RCC 7860 (cell line): ENCODE measurements around the gene DGLUCY.
A peak's percentile ranks its signal among the peaks of the same experiment; 100 is the strongest.
"Not testable (repeated sequence)": the region's sequence is repeated elsewhere in the genome, so short reads cannot be mapped to it uniquely, and the experiment has no call there.

ENCODE experiments used
- DNase-seq: peaks from one replicate; pipeline ENCODE4 v3.0.0-alpha.2; 2015; ENCODE audit warnings: low spot score
- FAIRE-seq: peaks from 2 replicates; lab custom pipeline; 2012; peaks lifted over from hg19 to GRCh38; lab: Jason Lieb, UNC

DGLUCY gene

GRCh38 chr14:91159906-91160305 is 46.0 kb downstream of the DGLUCY start:
- FAIRE-seq, result no peak
- DNase-seq, result no peak

GRCh38 chr14:91163316-91163715 is 49.4 kb downstream of the DGLUCY start:
- no peak for FAIRE-seq
- no peak for DNase-seq

GRCh38 chr14:91164676-91165075 is 50.8 kb downstream of the DGLUCY start:
- DNase-seq (no peak), FAIRE-seq (no peak)

- no peak for DNase-seq
- FAIRE-seq, result no peak
Measured at GRCh38 chr14:91167380-91167770, 53.5 kb downstream of the DGLUCY start.

DNA sequence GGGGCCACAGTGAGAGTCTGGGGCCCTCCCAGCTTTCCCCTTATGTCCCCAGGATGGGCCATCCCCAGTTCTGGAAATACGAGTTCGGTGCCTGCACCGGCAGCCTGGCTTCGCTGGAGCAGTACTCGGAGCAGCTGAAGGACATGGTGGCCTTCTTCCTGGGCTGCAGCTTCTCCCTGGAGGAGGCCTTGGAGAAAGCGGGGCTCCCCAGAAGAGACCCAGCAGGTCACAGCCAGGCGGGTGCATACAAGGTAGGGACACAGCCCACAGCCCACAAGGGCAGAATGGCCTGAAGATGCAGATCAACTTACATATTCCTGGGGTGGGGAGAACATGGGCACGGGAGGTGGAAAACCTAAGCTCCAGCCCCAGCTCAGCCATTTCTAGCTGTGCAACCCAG is 56.1 kb downstream of the DGLUCY start:
- FAIRE-seq (no peak), DNase-seq (no peak)

DNA sequence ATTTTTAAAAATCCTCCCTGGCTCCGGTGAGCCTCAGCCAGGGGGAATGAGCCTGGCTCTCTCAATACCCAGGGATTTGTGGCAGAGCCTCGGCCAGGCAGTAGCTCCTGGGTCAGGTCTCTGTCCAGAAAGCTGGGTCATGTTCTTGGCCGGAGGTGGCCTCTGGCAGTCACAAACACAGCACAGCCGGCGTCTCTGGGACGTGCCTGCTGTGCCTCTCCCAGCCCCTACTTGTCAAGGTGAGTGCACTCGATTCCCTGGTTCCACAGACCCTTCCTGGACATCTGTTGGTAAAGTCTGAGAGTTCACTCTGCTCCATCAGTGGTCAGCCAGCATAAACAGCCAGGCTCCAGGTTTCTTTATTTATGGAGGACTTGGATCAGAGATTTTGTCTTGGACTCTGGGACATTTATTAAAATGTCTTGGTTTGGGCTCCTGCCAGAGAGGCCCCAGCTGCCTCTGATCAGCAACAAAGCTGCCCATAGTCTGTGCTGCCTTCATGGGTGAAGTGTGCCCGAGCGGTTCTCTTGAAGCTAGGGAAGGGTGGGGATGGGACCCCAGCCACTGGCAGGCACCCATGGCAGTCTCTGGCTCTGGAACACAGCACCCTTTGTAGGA is 56.7 kb downstream of the DGLUCY start:
- FAIRE-seq (no peak), DNase-seq (no peak)

DNA sequence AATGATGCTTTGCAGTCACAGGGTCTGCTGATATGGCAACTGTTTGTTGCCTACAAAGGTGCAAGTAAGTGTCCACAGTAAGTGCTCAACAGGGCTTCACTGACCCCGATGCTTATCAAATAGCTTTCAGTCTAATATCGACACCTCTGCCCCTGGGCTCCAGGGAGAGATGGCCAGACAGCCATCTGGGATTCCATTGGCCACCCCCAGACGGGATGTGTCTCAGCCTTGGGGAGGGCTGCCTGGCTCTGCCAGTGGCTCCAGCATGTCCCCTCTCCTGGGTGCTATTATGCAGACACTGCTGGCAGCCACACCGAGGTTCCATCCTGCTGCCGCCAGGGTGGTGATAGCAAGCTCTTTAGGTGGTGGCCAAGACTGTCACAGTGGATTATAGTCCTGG is 57.4 kb downstream of the DGLUCY start:
- no peak for FAIRE-seq
- DNase-seq, result no peak

DNA sequence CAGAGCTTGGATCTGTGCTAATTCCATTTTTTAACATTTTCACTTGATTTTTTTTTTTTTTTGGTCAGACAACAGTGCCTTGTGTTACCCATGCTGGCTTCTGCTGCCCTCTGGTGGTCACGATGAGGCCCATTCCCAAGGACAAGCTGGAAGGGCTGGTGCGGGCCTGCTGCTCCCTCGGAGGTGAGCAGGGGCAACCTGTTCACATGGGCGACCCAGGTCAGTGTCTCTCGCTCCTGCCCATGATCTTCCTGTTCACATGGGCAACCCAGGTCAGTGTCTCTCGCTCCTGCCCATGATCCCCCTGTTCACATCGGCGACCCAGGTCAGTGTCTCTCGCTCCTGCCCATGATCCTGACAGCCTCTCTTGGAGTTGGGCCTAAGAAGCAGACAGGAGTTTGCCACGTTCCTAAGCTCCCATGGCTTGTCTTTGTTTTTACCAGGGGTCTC is 59.4 kb downstream of the DGLUCY start:
- no peak for FAIRE-seq
- DNase-seq, result peak; percentile 9

- no peak for DNase-seq
- FAIRE-seq, result no peak
Measured at GRCh38 chr14:91173904-91174303, 60.0 kb downstream of the DGLUCY start.

DNA sequence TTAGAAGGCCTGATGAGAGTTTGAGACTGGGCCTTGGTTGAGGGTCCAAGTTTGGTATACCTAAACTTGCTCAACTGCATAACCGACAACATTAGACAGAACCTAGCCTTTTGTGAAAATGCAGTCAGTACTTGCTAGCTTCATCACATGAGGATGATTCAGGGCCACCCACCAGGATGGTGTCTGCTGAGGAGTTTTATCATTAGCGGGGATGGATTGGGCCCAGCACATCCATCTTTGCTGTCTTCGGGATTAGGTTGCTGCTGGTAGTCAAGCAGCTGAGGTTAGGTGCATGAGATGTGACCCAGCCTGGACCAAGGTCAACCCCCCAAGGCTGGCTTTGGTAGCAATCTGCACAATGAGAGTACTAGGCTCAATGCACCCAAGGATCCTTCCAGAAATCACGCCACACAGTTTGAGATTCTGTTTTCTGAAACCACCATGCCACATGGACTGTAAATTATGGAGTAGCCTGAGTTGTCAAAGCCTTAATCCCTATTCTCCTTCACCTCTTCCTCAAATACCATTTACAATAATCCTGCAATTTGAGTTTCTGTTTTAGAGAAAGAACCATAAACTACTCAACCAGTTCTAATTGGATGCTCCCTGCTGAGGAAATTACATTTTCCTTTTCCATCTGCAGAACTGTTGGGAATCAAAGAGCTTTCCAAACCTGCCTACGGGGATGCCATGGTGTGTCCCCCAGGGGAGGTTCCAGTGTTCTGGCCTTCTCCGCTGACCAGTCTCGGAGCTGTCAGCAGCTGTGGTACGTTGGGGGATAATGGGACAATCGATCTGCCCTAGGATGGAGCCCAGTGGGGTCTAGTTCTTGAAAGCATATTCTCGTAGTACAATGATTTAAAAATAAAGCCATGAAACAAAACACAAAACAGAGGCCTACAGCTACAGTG is 61.7 kb downstream of the DGLUCY start:
- no peak for FAIRE-seq
- no peak for DNase-seq

DNA sequence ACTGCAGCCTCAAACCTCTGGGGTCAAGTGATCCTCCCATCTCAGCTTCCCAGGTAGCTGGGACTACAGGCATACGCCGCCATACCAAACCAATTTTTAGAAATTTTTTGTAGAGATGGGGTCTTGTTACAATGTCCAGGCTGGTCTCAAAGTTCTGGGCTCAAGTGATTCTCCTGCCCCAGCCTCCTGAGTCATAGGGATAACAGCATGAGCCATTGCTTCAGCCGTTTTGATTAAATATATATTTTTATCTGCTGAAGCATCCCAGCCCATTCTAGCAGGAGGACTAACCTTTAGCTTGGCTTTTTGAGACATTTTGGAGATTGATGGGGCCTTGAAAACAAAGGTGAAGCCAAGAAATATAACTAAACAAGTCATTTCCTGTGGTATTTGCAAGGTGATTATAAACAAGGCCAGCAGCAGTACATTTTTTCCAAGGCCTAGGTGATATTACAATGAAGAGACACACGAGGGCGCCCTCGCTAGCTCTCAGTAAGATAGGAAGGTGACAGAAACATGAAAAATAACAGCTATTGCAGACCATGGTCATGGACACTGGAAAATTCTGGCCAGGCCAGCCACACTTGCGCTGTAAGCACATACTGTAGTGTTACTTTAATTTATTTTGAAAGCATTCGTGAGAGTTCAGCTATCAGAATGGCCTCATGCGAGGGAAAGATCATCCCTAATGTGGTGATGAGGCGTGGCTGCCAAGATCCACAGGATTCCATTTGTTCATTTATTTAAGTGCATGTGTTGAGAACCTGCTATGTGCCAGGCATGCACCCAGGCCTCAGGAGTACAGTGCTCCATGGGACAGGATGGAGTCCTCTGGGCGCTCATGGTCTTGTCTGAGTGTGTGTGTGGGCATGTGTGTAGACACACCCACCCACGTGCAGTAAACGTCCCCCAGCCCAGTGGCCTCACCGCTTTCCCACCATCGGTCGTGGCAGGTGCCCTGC is 63.5 kb downstream of the DGLUCY start:
- FAIRE-seq (no peak), DNase-seq (peak; percentile 42)

- DNase-seq (no peak), FAIRE-seq (no peak)
Measured at GRCh38 chr14:91180611-91181010, 66.7 kb downstream of the DGLUCY start.

- FAIRE-seq, DNase-seq: not testable (repeated sequence)
Measured at GRCh38 chr14:91182753-91183152, 68.9 kb downstream of the DGLUCY start.

- no peak for FAIRE-seq
- no peak for DNase-seq
Measured at GRCh38 chr14:91184559-91184958, 70.7 kb downstream of the DGLUCY start.

- no peak for DNase-seq
- FAIRE-seq, result no peak
Measured at GRCh38 chr14:91185721-91186120, 71.8 kb downstream of the DGLUCY start.

DNA sequence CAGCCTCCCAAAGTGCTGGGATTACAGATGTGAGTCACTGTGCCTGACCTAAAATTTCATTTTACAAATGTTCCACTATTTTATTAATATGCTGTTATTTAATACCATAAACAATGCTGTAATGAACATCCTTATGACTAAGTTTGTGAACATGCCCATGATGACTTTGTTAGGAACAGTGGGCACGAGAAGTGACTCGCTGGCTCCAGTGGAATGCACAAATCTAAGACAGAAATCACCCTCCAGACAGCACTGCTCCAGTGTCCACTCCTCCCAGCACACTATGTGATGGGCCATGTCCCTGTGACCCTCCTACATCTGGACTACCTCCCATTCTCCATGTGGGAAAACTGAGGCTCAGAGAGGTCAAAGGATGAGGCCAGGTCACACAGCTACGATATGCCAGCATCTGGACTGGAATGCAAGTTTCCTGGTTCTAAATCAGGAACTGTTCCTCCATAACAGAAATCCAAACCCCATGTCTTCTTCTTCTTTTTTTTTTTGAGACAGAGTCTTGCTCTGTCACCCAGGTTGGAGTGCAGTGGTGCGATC is 72.7 kb downstream of the DGLUCY start:
- FAIRE-seq (no peak), DNase-seq (no peak)

DNA sequence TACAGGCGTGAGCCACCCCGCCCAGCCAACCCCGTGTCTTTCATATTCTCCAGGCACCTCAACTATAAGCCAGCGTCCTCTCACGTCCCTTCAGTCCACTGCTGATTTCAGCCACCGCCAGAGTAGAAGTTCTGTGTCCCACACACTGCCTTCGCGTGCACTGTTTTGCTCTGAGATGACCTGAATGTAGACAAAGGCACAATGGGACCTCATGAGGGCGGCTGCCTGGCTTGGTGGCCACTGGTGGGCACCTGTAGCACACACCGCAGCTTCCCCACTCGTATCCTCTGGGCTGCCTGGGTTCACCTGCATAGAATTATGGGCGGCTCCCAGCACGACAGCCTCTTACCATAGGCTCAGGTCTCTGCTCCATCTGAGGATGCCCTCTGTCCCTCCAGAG is 73.4 kb downstream of the DGLUCY start:
- FAIRE-seq (no peak), DNase-seq (no peak)

DNA sequence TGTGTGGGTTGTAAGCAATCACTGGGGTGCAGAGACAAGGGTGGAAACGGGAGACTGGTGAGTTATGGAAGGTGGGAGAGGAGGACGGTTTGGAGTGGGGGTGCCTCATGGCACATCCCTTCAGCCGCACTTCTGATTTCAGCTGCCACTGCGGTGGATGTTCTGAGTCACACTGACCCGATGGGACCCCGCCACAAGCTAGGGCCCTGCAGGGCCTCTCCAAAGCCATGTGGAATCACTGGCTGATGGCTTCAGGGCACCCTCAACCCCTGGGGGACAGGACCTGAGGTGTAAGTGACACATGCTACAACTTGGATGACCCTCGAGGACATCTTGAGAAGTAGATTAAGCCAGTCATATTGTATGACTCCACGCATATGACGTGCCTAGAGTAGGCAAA is 77.0 kb downstream of the DGLUCY start:
- DNase-seq, result no peak
- FAIRE-seq, result no peak

GRCh38 chr14:91193069-91193468 is 79.2 kb downstream of the DGLUCY start:
- no peak for FAIRE-seq
- no peak for DNase-seq

- DNase-seq (no peak), FAIRE-seq (no peak)
Measured at GRCh38 chr14:91195881-91196280, 82.0 kb downstream of the DGLUCY start.

DNA sequence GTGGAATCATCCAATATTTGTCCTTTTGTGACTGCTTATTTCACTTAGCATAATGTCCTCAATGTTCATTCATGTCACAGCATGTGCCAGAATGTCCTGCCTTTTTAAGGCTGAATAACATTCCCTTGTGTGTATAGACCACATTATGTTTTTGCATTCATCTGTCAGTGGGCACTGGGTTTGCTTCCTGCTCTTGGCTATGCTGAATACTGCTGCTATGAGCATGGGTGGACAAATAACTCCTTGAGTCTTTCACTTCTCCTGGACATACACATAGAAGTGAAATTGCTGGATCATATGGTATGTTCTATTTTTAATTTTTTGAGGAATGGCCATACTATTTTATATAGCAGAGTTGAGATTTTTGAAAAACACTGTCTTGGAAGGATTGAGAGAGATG is 83.8 kb downstream of the DGLUCY start:
- no peak for DNase-seq
- no peak for FAIRE-seq
